NT2/D1 (cell line): ENCODE data around the gene MID2.

Experiments
- YY1 ChIP-seq: IDR thresholded peaks from 2 replicates; pipeline ENCODE4 v1.6.1; 2011; ENCODE audit not compliant: insufficient read length, insufficient read depth
- ZNF274 ChIP-seq: IDR thresholded peaks from 2 replicates; pipeline ENCODE4 v1.6.1; 2011; ENCODE audit warnings: mild to moderate bottlenecking, low read depth, low read length

DNA sequence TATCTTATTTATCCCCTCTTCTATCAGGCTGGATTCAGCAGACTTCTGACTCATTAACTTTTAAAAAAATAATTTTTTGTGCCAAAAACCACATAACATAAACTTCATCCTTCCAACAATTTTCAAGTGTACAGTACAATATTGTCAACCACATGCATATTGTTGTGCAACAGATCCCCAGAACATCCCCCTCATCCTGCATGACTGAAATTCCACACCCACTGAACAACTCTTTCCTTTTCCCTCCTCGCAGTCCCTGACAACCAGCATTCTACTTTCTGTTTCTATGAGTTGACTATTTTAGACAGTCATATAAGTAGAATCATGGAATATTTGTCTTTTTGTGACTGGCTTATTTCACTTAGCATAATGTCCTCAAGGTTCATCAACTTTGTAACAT is 2.2 kb upstream of the MID2 start:
- TF ChIP-seq YY1 (no peak), ZNF274 (no peak)
